ENCODE data around the gene TLL1. TPM values are rescaled to one million over a fixed set of nuclear protein-coding genes. Genes with fewer than 3 reads are reported as not detected.

The TLL1 gene
- total RNA-seq, 1 donor from 2014 or later, result 48.0 TPM

DNA sequence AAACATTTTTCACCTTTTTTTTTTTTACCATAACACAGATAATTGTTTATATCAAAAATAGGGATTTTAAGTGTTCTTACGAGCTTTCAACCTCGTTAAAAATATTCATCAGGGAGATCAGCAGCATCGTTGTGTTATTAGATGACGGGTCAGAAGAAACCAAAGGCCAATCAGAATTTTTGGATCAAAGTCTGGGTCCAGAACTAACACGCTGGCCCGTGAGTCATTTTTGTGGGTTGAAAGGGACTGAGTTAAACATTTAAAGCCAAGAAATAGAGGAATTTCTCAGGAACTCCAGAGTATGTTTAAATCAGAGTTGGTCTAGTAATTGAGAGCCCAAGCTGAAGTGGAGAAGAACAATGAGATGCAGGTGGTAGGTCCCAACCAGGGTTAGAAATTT is 170.8 kb downstream of the TLL1 start:
- no peaks in the 10 kb centered on the region for H3K27me3 Mint-ChIP-seq (ENCODE audit: unreplicated experiment)
- no peak for TF ChIP-seq CTCF (IDR thresholded peaks at IDR 0.05; ENCODE audit: unreplicated experiment)

DNA sequence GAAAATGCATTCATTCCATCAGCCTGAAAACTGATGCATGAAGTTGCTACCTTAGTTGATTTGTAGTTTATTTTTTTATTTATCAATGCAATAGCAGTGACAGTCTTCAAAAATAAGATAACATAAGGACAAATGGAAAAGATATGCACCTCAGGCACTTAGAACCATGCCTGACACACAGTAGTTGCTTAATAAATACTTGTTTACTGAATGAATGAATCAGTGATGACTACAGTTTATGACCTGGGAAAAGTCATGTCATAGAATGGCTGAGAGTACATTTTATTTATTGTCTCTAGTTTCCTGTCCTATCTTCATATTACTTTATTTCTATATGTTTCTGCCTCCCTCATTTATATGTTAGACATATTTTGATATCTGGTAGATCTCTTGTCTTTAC is 171.8 kb downstream of the TLL1 start:
- H3K4me1 Mint-ChIP-seq (ENCODE audit: unreplicated experiment), result no peaks in the 10 kb centered on the region
- H3K9me3 Mint-ChIP-seq (ENCODE audit: unreplicated experiment), result no peaks in the 10 kb centered on the region
- no peak for DNase-seq (ENCODE audit: low spot score)
- no peak overlapping the region for H3K27ac Mint-ChIP-seq (ENCODE audit: unreplicated experiment)
- no peaks in the 10 kb centered on the region for H3K27me3 Mint-ChIP-seq (ENCODE audit: unreplicated experiment)
- H3K4me3 Mint-ChIP-seq (ENCODE audit: unreplicated experiment), result no peak overlapping the region
- no peak for TF ChIP-seq CTCF (IDR thresholded peaks at IDR 0.05; ENCODE audit: unreplicated experiment)
- H3K36me3 Mint-ChIP-seq (ENCODE audit: low read depth, unreplicated experiment), result no peaks in the 10 kb centered on the region

More for the DNA sequence above, 170.8 kb downstream of the TLL1 start:
- Mint-ChIP-seq H3K27ac (ENCODE audit: unreplicated experiment) (no peak overlapping the region), H3K4me3 (ENCODE audit: unreplicated experiment) (no peak overlapping the region), H3K36me3 (ENCODE audit: low read depth, unreplicated experiment) (no peaks in the 10 kb centered on the region), H3K4me1 (ENCODE audit: unreplicated experiment) (no peaks in the 10 kb centered on the region), H3K9me3 (ENCODE audit: unreplicated experiment) (no peaks in the 10 kb centered on the region)
- DNase-seq (ENCODE audit: low spot score), result no peak

- no peak overlapping the region for H3K4me3 Mint-ChIP-seq (ENCODE audit: unreplicated experiment)
- no peaks in the 10 kb centered on the region for H3K9me3 Mint-ChIP-seq (ENCODE audit: unreplicated experiment)
- H3K36me3 Mint-ChIP-seq (ENCODE audit: low read depth, unreplicated experiment), result peaks cover 3% of the 10 kb centered on the region
Measured at GRCh38 chr4:166045457-166045856, 172.4 kb downstream of the TLL1 start.

GRCh38 chr4:166049036-166049435 is 176.0 kb downstream of the TLL1 start:
- no peak for DNase-seq (ENCODE audit: low spot score)
- H3K36me3 Mint-ChIP-seq (ENCODE audit: low read depth, unreplicated experiment), result peaks cover 3% of the 10 kb centered on the region
- no peak overlapping the region for H3K27ac Mint-ChIP-seq (ENCODE audit: unreplicated experiment)
- H3K9me3 Mint-ChIP-seq (ENCODE audit: unreplicated experiment), result no peaks in the 10 kb centered on the region
- no peak for TF ChIP-seq CTCF (IDR thresholded peaks at IDR 0.05; ENCODE audit: unreplicated experiment)
- no peaks in the 10 kb centered on the region for H3K4me1 Mint-ChIP-seq (ENCODE audit: unreplicated experiment)
- no peak overlapping the region for H3K4me3 Mint-ChIP-seq (ENCODE audit: unreplicated experiment)
- H3K27me3 Mint-ChIP-seq (ENCODE audit: unreplicated experiment), result peaks cover 2% of the 10 kb centered on the region

More at GRCh38 chr4:166045457-166045856, 172.4 kb downstream of the TLL1 start:
- no peak for DNase-seq (ENCODE audit: low spot score)
- H3K27ac Mint-ChIP-seq (ENCODE audit: unreplicated experiment), result no peak overlapping the region
- no peaks in the 10 kb centered on the region for H3K27me3 Mint-ChIP-seq (ENCODE audit: unreplicated experiment)
- TF ChIP-seq CTCF (IDR thresholded peaks at IDR 0.05; ENCODE audit: unreplicated experiment), result no peak
- no peaks in the 10 kb centered on the region for H3K4me1 Mint-ChIP-seq (ENCODE audit: unreplicated experiment)

- Mint-ChIP-seq H3K4me3 (ENCODE audit: unreplicated experiment) (no peak overlapping the region), H3K27me3 (ENCODE audit: unreplicated experiment) (no peaks in the 10 kb centered on the region), H3K36me3 (ENCODE audit: low read depth, unreplicated experiment) (peaks cover 19% of the 10 kb centered on the region), H3K4me1 (ENCODE audit: unreplicated experiment) (no peaks in the 10 kb centered on the region), H3K27ac (ENCODE audit: unreplicated experiment) (no peak overlapping the region), H3K9me3 (ENCODE audit: unreplicated experiment) (no peaks in the 10 kb centered on the region)
- DNase-seq (ENCODE audit: low spot score), result no peak
- no peak for TF ChIP-seq CTCF (IDR thresholded peaks at IDR 0.05; ENCODE audit: unreplicated experiment)
Measured at GRCh38 chr4:166064721-166065120, 191.7 kb downstream of the TLL1 start.
